ENCODE measurements around the gene NEK1.

The NEK1 gene

DNA sequence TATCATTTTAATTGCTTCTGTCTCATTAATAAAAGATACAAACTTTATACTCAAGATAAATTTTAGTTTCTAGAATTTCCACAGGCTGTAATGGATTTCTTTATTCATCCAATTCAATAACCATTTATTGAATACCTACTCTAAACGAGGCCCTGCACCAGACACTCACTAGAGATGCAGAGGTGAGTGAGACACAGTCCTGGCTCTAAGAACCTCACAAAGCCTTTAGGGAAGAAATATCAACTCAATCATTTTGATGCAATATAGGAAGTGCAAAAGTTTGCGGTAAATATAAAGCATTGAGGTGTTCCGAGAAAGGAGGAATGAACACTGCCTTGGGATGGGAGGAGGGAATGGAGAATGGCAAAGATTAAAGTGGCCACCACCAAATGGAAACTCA is 260.0 kb downstream of the NEK1 start:
- no peak for DNase-seq
- H3K4me3 ChIP-seq (ENCODE audit: low read depth, low read length) = no peak overlapping the region
- no peaks in the 10 kb centered on the region for H3K9me3 ChIP-seq
- H3K36me3 ChIP-seq = no peaks in the 10 kb centered on the region
- no peaks in the 10 kb centered on the region for H3K27me3 ChIP-seq
- peaks cover 7% of the 10 kb centered on the region for H3K4me1 ChIP-seq
- TF ChIP-seq CTCF (IDR thresholded peaks at IDR 0.05; ENCODE audit: low read depth, low read length) = no peak

DNA sequence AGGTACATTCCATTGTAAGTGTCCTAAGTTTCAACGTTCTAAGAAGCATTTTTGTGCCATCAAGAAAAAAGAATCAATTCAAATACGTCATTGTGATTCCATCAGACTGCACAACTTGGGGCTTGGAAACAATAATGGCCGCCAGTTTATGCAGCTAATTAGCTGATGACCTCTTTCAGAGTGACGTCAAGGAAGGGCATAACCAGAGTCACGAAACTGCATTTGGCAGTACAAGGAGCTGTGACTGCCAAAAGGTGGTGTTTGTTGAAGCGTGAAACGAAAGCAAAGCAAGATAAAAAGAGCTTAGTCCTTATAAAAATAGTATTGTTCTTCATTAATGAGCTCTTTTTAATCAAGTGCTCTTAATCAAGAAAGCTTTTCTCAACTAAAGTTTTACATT is 260.5 kb downstream of the NEK1 start:
- H3K4me3 ChIP-seq (ENCODE audit: low read depth, low read length) = no peak overlapping the region

DNA sequence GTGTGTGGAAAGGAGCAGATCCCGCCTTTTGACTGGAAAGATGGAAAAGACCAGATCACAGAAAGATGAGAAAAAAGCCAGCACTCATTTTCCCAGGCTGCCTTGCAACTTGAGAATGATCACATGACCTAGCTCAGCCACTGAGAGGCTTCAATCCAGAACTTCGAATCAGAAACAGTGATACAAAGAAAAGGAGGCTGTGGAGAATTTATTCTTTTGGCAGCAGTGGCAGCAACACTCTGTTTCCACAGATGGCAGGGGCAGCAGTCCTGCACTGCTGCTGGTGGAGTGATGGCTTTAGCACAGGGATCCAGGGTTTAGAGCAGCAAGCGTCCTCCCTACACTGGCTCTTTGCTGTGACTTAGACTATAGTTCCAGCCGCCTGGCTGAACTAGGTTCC is 263.8 kb downstream of the NEK1 start:
- DNase-seq = no peak
- peaks cover 11% of the 10 kb centered on the region for H3K4me1 ChIP-seq
- H3K27me3 ChIP-seq = no peaks in the 10 kb centered on the region
- H3K4me3 ChIP-seq (ENCODE audit: low read depth, low read length) = no peak overlapping the region
- no peak for TF ChIP-seq CTCF (IDR thresholded peaks at IDR 0.05; ENCODE audit: low read depth, low read length)
- no peaks in the 10 kb centered on the region for H3K36me3 ChIP-seq
- no peaks in the 10 kb centered on the region for H3K9me3 ChIP-seq

More for the DNA sequence above, 260.5 kb downstream of the NEK1 start:
- Histone ChIP-seq H3K9me3 (no peaks in the 10 kb centered on the region), H3K36me3 (no peaks in the 10 kb centered on the region), H3K4me1 (peaks cover 7% of the 10 kb centered on the region), H3K27me3 (no peaks in the 10 kb centered on the region)
- TF ChIP-seq CTCF (IDR thresholded peaks at IDR 0.05; ENCODE audit: low read depth, low read length) = no peak
- peak; percentile 17 for DNase-seq

DNA sequence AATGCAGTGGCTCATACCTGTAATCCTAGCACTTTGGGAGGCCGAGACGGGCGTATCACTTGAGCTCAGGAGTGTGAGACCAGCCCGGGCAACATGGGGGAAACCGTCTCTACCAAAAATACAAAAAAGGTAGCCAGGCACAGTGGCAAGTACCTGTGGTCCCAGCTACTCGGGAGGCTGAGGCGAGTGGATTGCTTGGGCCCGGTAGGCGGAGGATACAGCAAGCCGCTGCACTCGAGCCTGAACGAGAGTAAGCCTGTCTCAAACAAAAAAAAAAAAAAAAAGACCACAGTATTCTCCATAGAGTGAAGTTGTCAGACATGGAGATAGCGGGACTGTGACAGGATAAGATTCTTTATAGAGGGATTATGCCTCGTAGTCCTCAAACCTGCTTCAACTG is 265.5 kb downstream of the NEK1 start:
- Histone ChIP-seq H3K4me3 (ENCODE audit: low read depth, low read length) (no peak overlapping the region), H3K36me3 (no peaks in the 10 kb centered on the region), H3K27me3 (no peaks in the 10 kb centered on the region), H3K4me1 (peaks cover 9% of the 10 kb centered on the region), H3K9me3 (no peaks in the 10 kb centered on the region)
- no peak for TF ChIP-seq CTCF (IDR thresholded peaks at IDR 0.05; ENCODE audit: low read depth, low read length)
- no peak for DNase-seq

DNA sequence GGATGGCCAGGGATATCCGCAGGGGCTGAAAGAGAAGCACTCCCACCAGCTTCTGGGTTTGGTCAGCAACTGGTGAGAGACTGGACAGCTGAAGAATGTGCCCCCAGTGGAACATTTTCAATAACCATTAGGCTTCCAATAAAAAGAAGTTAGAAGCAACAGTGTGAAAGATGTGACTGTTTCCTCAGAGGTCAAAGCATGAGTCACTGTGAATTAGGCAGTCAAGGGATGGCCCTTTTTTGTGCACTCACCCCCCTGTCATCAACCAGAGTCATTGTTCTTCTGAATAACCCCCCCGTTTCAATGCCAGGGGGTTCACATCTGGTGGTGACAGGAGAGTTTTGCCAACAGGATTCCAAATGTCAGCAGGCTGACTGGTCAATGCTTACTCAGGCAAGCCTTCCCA is 267.1 kb downstream of the NEK1 start:
- no peak overlapping the region for H3K4me3 ChIP-seq (ENCODE audit: low read depth, low read length)
- no peaks in the 10 kb centered on the region for H3K36me3 ChIP-seq
- no peak for TF ChIP-seq CTCF (IDR thresholded peaks at IDR 0.05; ENCODE audit: low read depth, low read length)
- no peaks in the 10 kb centered on the region for H3K9me3 ChIP-seq
- no peak for DNase-seq
- peaks cover 4% of the 10 kb centered on the region; the same call in 1 of the 2 replicates for H3K4me1 ChIP-seq
- no peaks in the 10 kb centered on the region for H3K27me3 ChIP-seq

Data from BE2C (cell line).